AG10803 (cell line): Measurements from ENCODE around the gene ZBTB3.

Experiments
- DNase-seq: peaks from one replicate; pipeline ENCODE4 v3.0.0; 2010; ENCODE audit warnings: low read depth
- H3K4me3 ChIP-seq: 2 replicates; pipeline ENCODE4 v1.5.1; 2011; ENCODE audit warnings: mild to moderate bottlenecking, low read length, control low read depth
- TF ChIP-seq, protein P1 (sequence below): conservative IDR thresholded peaks from 2 replicates; pipeline ENCODE4 v1.5.1; 2011; ENCODE audit warnings: mild to moderate bottlenecking, low read length, control low read depth, inconsistent platforms

Gene ZBTB3

GRCh38 chr11:62702246-62702645 lies 51.7 kb downstream of the ZBTB3 start:
- no peak for DNase-seq
- no peak overlapping the region for H3K4me3 ChIP-seq
- TF ChIP-seq, protein P1, sequence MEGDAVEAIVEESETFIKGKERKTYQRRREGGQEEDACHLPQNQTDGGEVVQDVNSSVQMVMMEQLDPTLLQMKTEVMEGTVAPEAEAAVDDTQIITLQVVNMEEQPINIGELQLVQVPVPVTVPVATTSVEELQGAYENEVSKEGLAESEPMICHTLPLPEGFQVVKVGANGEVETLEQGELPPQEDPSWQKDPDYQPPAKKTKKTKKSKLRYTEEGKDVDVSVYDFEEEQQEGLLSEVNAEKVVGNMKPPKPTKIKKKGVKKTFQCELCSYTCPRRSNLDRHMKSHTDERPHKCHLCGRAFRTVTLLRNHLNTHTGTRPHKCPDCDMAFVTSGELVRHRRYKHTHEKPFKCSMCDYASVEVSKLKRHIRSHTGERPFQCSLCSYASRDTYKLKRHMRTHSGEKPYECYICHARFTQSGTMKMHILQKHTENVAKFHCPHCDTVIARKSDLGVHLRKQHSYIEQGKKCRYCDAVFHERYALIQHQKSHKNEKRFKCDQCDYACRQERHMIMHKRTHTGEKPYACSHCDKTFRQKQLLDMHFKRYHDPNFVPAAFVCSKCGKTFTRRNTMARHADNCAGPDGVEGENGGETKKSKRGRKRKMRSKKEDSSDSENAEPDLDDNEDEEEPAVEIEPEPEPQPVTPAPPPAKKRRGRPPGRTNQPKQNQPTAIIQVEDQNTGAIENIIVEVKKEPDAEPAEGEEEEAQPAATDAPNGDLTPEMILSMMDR, result no peak
